ENCODE measurements around the gene NLRX1.

- peak in 1 of 7 experiments; percentile 25 for TF ChIP-seq CTCF (IDR thresholded peaks at IDR 0.05)
- TF ChIP-seq POLR2A (IDR thresholded peaks at IDR 0.05), result no peak
Measured at GRCh38 chr11:119155733-119156492, 12.6 kb upstream of the NLRX1 start.

Measured in body of pancreas (tissue), 4 donors.